Esophagus squamous epithelium (tissue), 4 donors: ENCODE data around the gene DDA1.

Experiments
- CTCF ChIP-seq, 6 experiments: fragments of 450-650 bp in 4 of 6; fragments of 200-600 bp in 2 of 6; sonication (generic) in 2 of 6; IDR thresholded peaks; one replicate each; pipeline ENCODE4 v1.5.1; 2016 to 2019; ENCODE audit warnings: antibody characterized with exemption in 6 of 6, mild to moderate bottlenecking in 4 of 6, moderate library complexity in 4 of 6
- POLR2A ChIP-seq, 4 donors: fragments of 450-650 bp; IDR thresholded peaks; one replicate each; pipeline ENCODE4 v1.6.1; 2017; ENCODE audit warnings: antibody characterized with exemption in 4 of 4, mild to moderate bottlenecking in 4 of 4, moderate library complexity in 3 of 4

- TF ChIP-seq CTCF (IDR thresholded peaks at IDR 0.05) (no peak), POLR2A (IDR thresholded peaks at IDR 0.05) (no peak)
Measured at GRCh38 chr19:17283504-17283996, 25.8 kb upstream of the DDA1 start.
